Liver (tissue), 9 donors: Measurements from ENCODE around the gene CASQ2. TPM values are rescaled to one million over a fixed set of nuclear protein-coding genes. Genes with fewer than 3 reads are reported as not detected.

Source experiments
- DNase-seq: peaks from one replicate; pipeline ENCODE4 v3.0.0-alpha.2; 2017; ENCODE audit warnings: low spot score
- H3K27ac ChIP-seq, 2 donors: one replicate each; pipeline ENCODE4 v1.7.0; 2013; ENCODE audit warnings: inconsistent platforms in 2 of 2, low read length in 2 of 2, control low read depth in 1 of 2, low read depth in 1 of 2, mild to moderate bottlenecking in 1 of 2
- H3K27me3 ChIP-seq, 4 donors: one replicate each; pipeline versions ENCODE4 v1.6.1 to v1.7.0; 2013; ENCODE audit warnings: low read length in 3 of 4, inconsistent platforms in 1 of 4, mild to moderate bottlenecking in 1 of 4, moderate library complexity in 1 of 4; ENCODE audit not compliant: control insufficient read depth in 4 of 4, insufficient read depth in 4 of 4
- H3K36me3 ChIP-seq, 4 donors: one replicate each; pipeline versions ENCODE4 v1.6.1 to v1.7.0; 2013; ENCODE audit warnings: low read length in 3 of 4, mild to moderate bottlenecking in 3 of 4, low read depth in 1 of 4, moderate library complexity in 1 of 4; ENCODE audit not compliant: control insufficient read depth in 4 of 4, insufficient read depth in 3 of 4
- H3K4me1 ChIP-seq, 4 donors: one replicate each; pipeline versions ENCODE4 v1.6.1 to v1.7.0; 2013; ENCODE audit warnings: low read length in 3 of 4, mild to moderate bottlenecking in 3 of 4, moderate library complexity in 1 of 4; ENCODE audit not compliant: control insufficient read depth in 4 of 4, insufficient read depth in 4 of 4
- H3K4me3 ChIP-seq, 3 donors: one replicate each; pipeline versions ENCODE4 v1.6.1 to v1.7.0; 2013; ENCODE audit warnings: low read length in 3 of 3, control low read depth in 1 of 3, low read depth in 1 of 3, mild to moderate bottlenecking in 1 of 3
- H3K9ac ChIP-seq, 2 donors: one replicate each; pipeline ENCODE4 v1.7.0; 2013; ENCODE audit warnings: low read length in 2 of 2, mild to moderate bottlenecking in 2 of 2, moderate library complexity in 2 of 2, control low read depth in 1 of 2, low read depth in 1 of 2
- H3K9me3 ChIP-seq, 4 donors: one replicate each; pipeline versions ENCODE4 v1.6.1 to v1.7.0; 2013; ENCODE audit warnings: low read length in 3 of 4; ENCODE audit not compliant: control insufficient read depth in 4 of 4
- CTCF ChIP-seq: fragments of 150-350 bp; IDR thresholded peaks from 2 replicates; pipeline ENCODE4 v1.5.1; 2017; ENCODE audit warnings: improper control_type of control experiment, low read depth, low read length; ENCODE audit not compliant: missing input control
- EGR1 ChIP-seq, 2 donors: IDR thresholded peaks; 2 replicates each; pipeline ENCODE4 v1.6.1; 2016 to 2018; ENCODE audit warnings: antibody characterized with exemption in 2 of 2, low read depth in 2 of 2
- FOXA1 ChIP-seq: IDR thresholded peaks from 2 replicates; pipeline ENCODE4 v1.6.1; 2016; ENCODE audit warnings: antibody characterized with exemption
- FOXA2 ChIP-seq: IDR thresholded peaks from 2 replicates; pipeline ENCODE4 v1.6.1; 2016; ENCODE audit warnings: antibody characterized with exemption
- GABPA ChIP-seq, 2 donors: IDR thresholded peaks in 1 of 2; conservative IDR thresholded peaks in 1 of 2; 2 replicates each; pipeline ENCODE4 v1.6.1; 2016; ENCODE audit warnings: antibody characterized with exemption in 2 of 2, mild to moderate bottlenecking in 1 of 2, moderate library complexity in 1 of 2
- HNF4G ChIP-seq: IDR thresholded peaks from 2 replicates; pipeline ENCODE4 v1.6.1; 2016; ENCODE audit warnings: antibody characterized with exemption
- MAX ChIP-seq: IDR thresholded peaks from 2 replicates; pipeline ENCODE4 v1.6.1; 2016; ENCODE audit warnings: antibody characterized with exemption
- NR2F2 ChIP-seq: IDR thresholded peaks from 2 replicates; pipeline ENCODE4 v1.6.1; 2016; ENCODE audit warnings: antibody characterized with exemption
- REST ChIP-seq: IDR thresholded peaks from 2 replicates; pipeline ENCODE4 v1.6.1; 2016; ENCODE audit warnings: antibody characterized with exemption, mild to moderate bottlenecking
- RXRA ChIP-seq, 2 donors: IDR thresholded peaks; 2 replicates each; pipeline ENCODE4 v1.6.1; 2017 to 2018; ENCODE audit warnings: antibody characterized with exemption in 2 of 2, mild to moderate bottlenecking in 1 of 2
- SP1 ChIP-seq: IDR thresholded peaks from 2 replicates; pipeline ENCODE4 v1.6.1; 2018; ENCODE audit warnings: antibody characterized with exemption, mild to moderate bottlenecking
- TAF1 ChIP-seq: conservative IDR thresholded peaks from 2 replicates; pipeline ENCODE4 v1.6.1; 2016; ENCODE audit warnings: antibody characterized with exemption, mild to moderate bottlenecking
- YY1 ChIP-seq: IDR thresholded peaks from 2 replicates; pipeline ENCODE4 v1.6.1; 2016; ENCODE audit warnings: antibody characterized with exemption, mild to moderate bottlenecking
- WGBS: extraction: QIAGEN DNeasy Blood & Tissue Kit; methylation state at CpG from one replicate; pipeline ENCODE4 v1.1.7; 2013; 5-methylcytosine and 5-hydroxymethylcytosine counted together
- polyA plus RNA-seq, 2 donors: library from polyadenylated mRNA; stranded (reverse) in 1 of 2; unstranded in 1 of 2; fragments of 200-250 nt in 1 of 2; fragments of >200 nt in 1 of 2; fragmentation: Nextera tagmentation in 1 of 2; extraction: Ambion mirVana in 1 of 2; gene quantifications; one replicate each; pipeline versions ENCODE4 v1.2.1 to v1.2.3, GENCODE V29; 2013 to 2015
- total RNA-seq, 2 donors: library from RNA; depleted of rRNA; stranded (reverse); fragments of >200 nt; gene quantifications; one replicate each; pipeline ENCODE4 v1.2.3, GENCODE V29; 2014
- TF ChIP-seq, protein P1 (sequence below): IDR thresholded peaks from 2 replicates; pipeline ENCODE4 v1.6.1; 2016; ENCODE audit warnings: antibody characterized with exemption
- donor health status: healthy.
- donor health status: healthy.
- donor health status: healthy.
- donor health status: healthy.
- donor health status: healthy.

The CASQ2 gene
- total and polyA plus RNA-seq, 4 donors, result 0.33 to 1.1 TPM; not detected in 2

- WGBS, result 88% methylated on average over 10 of the region's 10 CpGs
- no peak for TF ChIP-seq HNF4G
- no peak for TF ChIP-seq SP1
- TF ChIP-seq RXRA (IDR thresholded peaks at IDR 0.05), result no peak
- no peak for TF ChIP-seq REST
- no peak for TF ChIP-seq FOXA1
- TF ChIP-seq YY1, result no peak
- TF ChIP-seq CTCF, result no peak
- Histone ChIP-seq H3K27ac (no peak overlapping the region), H3K4me3 (no peak overlapping the region), H3K9ac (no peak overlapping the region), H3K27me3 (peaks cover 0 to 10% (median 2%) of the 10 kb centered on the region in 4 donors), H3K36me3 (no peaks in the 10 kb centered on the region), H3K9me3 (peaks cover 0 to 3% (median 0%) of the 10 kb centered on the region in 4 donors), H3K4me1 (no peaks in the 10 kb centered on the region)
- no peak for DNase-seq
These were observed 55.5 kb downstream of the CASQ2 start for GRCh38 chr1:115712911-115713609.

- no peaks in the 10 kb centered on the region for H3K4me1 ChIP-seq
- H3K9ac ChIP-seq, result no peak overlapping the region
- no peak overlapping the region for H3K4me3 ChIP-seq
- H3K9me3 ChIP-seq, result no peaks in the 10 kb centered on the region
- no peak for DNase-seq
- H3K27me3 ChIP-seq, result peaks cover 0 to 10% (median 2%) of the 10 kb centered on the region in 4 donors
- no peaks in the 10 kb centered on the region for H3K36me3 ChIP-seq
- 53% methylated on average over 9 of the region's 9 CpGs for WGBS
- no peak for TF ChIP-seq REST
- TF ChIP-seq RXRA (IDR thresholded peaks at IDR 0.05), result no peak
- TF ChIP-seq TAF1, result no peak
- no peak for TF ChIP-seq NR2F2
- TF ChIP-seq SP1, result no peak
- no peak for TF ChIP-seq FOXA2
- no peak for TF ChIP-seq CTCF
- no peak for TF ChIP-seq YY1
- no peak for TF ChIP-seq EGR1 (IDR thresholded peaks at IDR 0.05; ENCODE audit: low read depth in 2 of 2)
- TF ChIP-seq, protein P1, sequence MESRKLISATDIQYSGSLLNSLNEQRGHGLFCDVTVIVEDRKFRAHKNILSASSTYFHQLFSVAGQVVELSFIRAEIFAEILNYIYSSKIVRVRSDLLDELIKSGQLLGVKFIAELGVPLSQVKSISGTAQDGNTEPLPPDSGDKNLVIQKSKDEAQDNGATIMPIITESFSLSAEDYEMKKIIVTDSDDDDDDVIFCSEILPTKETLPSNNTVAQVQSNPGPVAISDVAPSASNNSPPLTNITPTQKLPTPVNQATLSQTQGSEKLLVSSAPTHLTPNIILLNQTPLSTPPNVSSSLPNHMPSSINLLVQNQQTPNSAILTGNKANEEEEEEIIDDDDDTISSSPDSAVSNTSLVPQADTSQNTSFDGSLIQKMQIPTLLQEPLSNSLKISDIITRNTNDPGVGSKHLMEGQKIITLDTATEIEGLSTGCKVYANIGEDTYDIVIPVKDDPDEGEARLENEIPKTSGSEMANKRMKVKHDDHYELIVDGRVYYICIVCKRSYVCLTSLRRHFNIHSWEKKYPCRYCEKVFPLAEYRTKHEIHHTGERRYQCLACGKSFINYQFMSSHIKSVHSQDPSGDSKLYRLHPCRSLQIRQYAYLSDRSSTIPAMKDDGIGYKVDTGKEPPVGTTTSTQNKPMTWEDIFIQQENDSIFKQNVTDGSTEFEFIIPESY, result no peak
- TF ChIP-seq FOXA1, result no peak
- no peak for TF ChIP-seq MAX
- no peak for TF ChIP-seq GABPA (IDR thresholded peaks at IDR 0.05 in 1 of 2, conservative IDR thresholded peaks at IDR 0.05 in 1 of 2)
- H3K27ac ChIP-seq, result no peak overlapping the region
These were observed 57.5 kb downstream of the CASQ2 start for GRCh38 chr1:115710859-115711624.
